Small intestine (tissue), 7 donors: ENCODE measurements around the gene DDIT4. TPM values are rescaled to one million over a fixed set of nuclear protein-coding genes. Genes with fewer than 3 reads are reported as not detected.
"Not testable (repeated sequence)": the region's sequence is repeated elsewhere in the genome, so short reads cannot be mapped to it uniquely, and the experiment has no call there.

Source experiments
- DNase-seq, 2 donors: peaks; one replicate each; pipeline versions ENCODE4 v3.0.0 to v3.0.0-alpha.2; 2013
- FAIRE-seq: peaks from 2 replicates; lab custom pipeline; 2012; peaks lifted over from hg19 to GRCh38; lab: Jason Lieb, UNC
- H3K27ac ChIP-seq, 3 donors: one replicate each; pipeline ENCODE4 v1.5.1; 2013; ENCODE audit warnings: low read length in 2 of 3, mild to moderate bottlenecking in 2 of 3, control low read depth in 1 of 3, inconsistent platforms in 1 of 3, low read depth in 1 of 3, moderate library complexity in 1 of 3
- H3K27me3 ChIP-seq, 3 donors: one replicate each; pipeline ENCODE4 v1.6.1; 2013; ENCODE audit warnings: low read length in 3 of 3, inconsistent platforms in 1 of 3; ENCODE audit not compliant: control insufficient read depth in 3 of 3, insufficient read depth in 3 of 3
- H3K36me3 ChIP-seq, 3 donors: one replicate each; pipeline ENCODE4 v1.6.1; 2013; ENCODE audit warnings: low read length in 3 of 3, inconsistent platforms in 1 of 3, low read depth in 1 of 3, mild to moderate bottlenecking in 1 of 3, moderate library complexity in 1 of 3; ENCODE audit not compliant: control insufficient read depth in 3 of 3, insufficient read depth in 2 of 3
- H3K4me1 ChIP-seq, 3 donors: one replicate each; pipeline ENCODE4 v1.6.1; 2013; ENCODE audit warnings: low read length in 2 of 3, inconsistent platforms in 1 of 3, low read depth in 1 of 3, mild to moderate bottlenecking in 1 of 3, moderate library complexity in 1 of 3; ENCODE audit not compliant: control insufficient read depth in 3 of 3, insufficient read depth in 2 of 3
- H3K4me3 ChIP-seq, 3 donors: one replicate each; pipeline ENCODE4 v1.5.1; 2013; ENCODE audit warnings: low read length in 3 of 3, control low read depth in 1 of 3, inconsistent platforms in 1 of 3, low read depth in 1 of 3, mild to moderate bottlenecking in 1 of 3, moderate library complexity in 1 of 3
- H3K9me3 ChIP-seq, 2 donors: one replicate each; pipeline ENCODE4 v1.6.1; 2013; ENCODE audit warnings: low read depth in 1 of 2, low read length in 1 of 2; ENCODE audit not compliant: control insufficient read depth in 2 of 2, insufficient read depth in 1 of 2
- WGBS, 3 donors: extraction: QIAGEN DNeasy Blood & Tissue Kit; methylation state at CpG; one replicate each; pipeline ENCODE4 v1.1.7; 2013; 5-methylcytosine and 5-hydroxymethylcytosine counted together
- polyA plus RNA-seq, 4 donors: library from polyadenylated mRNA; stranded (reverse) in 3 of 4; unstranded in 1 of 4; fragments of 200-250 nt in 3 of 4; fragments of 120-200 nt in 1 of 4; gene quantifications; one replicate each; pipeline versions ENCODE4 v1.2.1 to v1.2.3, GENCODE V29; 2013
- donor health status: healthy with polysubstance abuse.
- donor health status: control.
- donor health status: control.
- donor health status: Bipolar disorder and iron deficiency.
- donor health status: healthy.

DDIT4 gene
- polyA plus RNA-seq, 4 donors = 34.4 to 330 (median 41.6) TPM

- Histone ChIP-seq H3K36me3 (no peaks in the 10 kb centered on the region), H3K4me1 (peaks cover 2 to 15% (median 4%) of the 10 kb centered on the region in 3 donors), H3K27ac (peak overlapping the region in 2 of 3 donors; percentile 9 to 99), H3K9me3 (no peaks in the 10 kb centered on the region), H3K27me3 (no peaks in the 10 kb centered on the region), H3K4me3 (no peak overlapping the region)
- DNase-seq = no peak
- no peak for FAIRE-seq
- WGBS, 3 donors = 82 to 86% (median 83%) methylated on average over 16 of the region's 16 CpGs
Observed at GRCh38 chr10:72298592-72299519, 25.1 kb downstream of the DDIT4 start.

- Histone ChIP-seq H3K27ac (no peak overlapping the region), H3K27me3 (no peaks in the 10 kb centered on the region), H3K9me3 (no peaks in the 10 kb centered on the region), H3K4me3 (no peak overlapping the region), H3K4me1 (peaks cover 0 to 10% (median 5%) of the 10 kb centered on the region in 3 donors), H3K36me3 (no peaks in the 10 kb centered on the region)
- WGBS, 3 donors = 87 to 98% (median 89%) methylated on average over 8 of the region's 8 CpGs
- no peak for DNase-seq
- FAIRE-seq = no peak
Observed at GRCh38 chr10:72303424-72304128, 29.9 kb downstream of the DDIT4 start.

- no peak for DNase-seq
- H3K4me1 ChIP-seq = peaks cover 4 to 24% (median 5%) of the 10 kb centered on the region in 3 donors
- H3K9me3 ChIP-seq = no peaks in the 10 kb centered on the region
- FAIRE-seq = no peak
- H3K4me3 ChIP-seq = no peak overlapping the region
- H3K27ac ChIP-seq = no peak overlapping the region
- WGBS, 3 donors = 77 to 84% (median 80%) methylated on average over 5 of the region's 5 CpGs
- H3K36me3 ChIP-seq = no peaks in the 10 kb centered on the region
- H3K27me3 ChIP-seq = no peaks in the 10 kb centered on the region
Observed at GRCh38 chr10:72306215-72306760, 32.6 kb downstream of the DDIT4 start.

- H3K27ac ChIP-seq = peak overlapping the region in 2 of 3 donors; percentile 68 to 74
- H3K27me3 ChIP-seq, H3K36me3 ChIP-seq, FAIRE-seq, H3K9me3 ChIP-seq, DNase-seq, H3K4me3 ChIP-seq: not testable (repeated sequence)
- H3K4me1 ChIP-seq = peaks cover 4 to 24% (median 5%) of the 10 kb centered on the region in 3 donors
- WGBS, 3 donors = 88 to 94% (median 94%) methylated on average over 7 of the region's 7 CpGs
Observed at GRCh38 chr10:72307711-72308110, 34.0 kb downstream of the DDIT4 start.

GRCh38 chr10:72308320-72308987 lies 34.7 kb downstream of the DDIT4 start:
- Histone ChIP-seq H3K27ac (peak overlapping the region; percentile 62 to 81 (median 74)), H3K27me3 (no peaks in the 10 kb centered on the region), H3K4me3 (no peak overlapping the region), H3K36me3 (no peaks in the 10 kb centered on the region), H3K4me1 (peaks cover 4 to 24% (median 5%) of the 10 kb centered on the region in 3 donors), H3K9me3 (no peaks in the 10 kb centered on the region)
- FAIRE-seq (no peak), DNase-seq (peak; percentile 94 to 97)
- WGBS, 3 donors = 40 to 57% (median 44%) methylated on average over 7 of the region's 7 CpGs

GRCh38 chr10:72309290-72310240 lies 35.8 kb downstream of the DDIT4 start:
- WGBS, 3 donors = 45 to 58% (median 55%) methylated on average over 21 of the region's 21 CpGs
- Histone ChIP-seq H3K27ac (peak overlapping the region; percentile 62 to 81 (median 74)), H3K36me3 (no peaks in the 10 kb centered on the region), H3K4me3 (no peak overlapping the region), H3K9me3 (no peaks in the 10 kb centered on the region), H3K4me1 (peaks cover 4 to 24% (median 5%) of the 10 kb centered on the region in 3 donors), H3K27me3 (no peaks in the 10 kb centered on the region)
- DNase-seq = peak; percentile 79 to 84
- FAIRE-seq = no peak

GRCh38 chr10:72310241-72310633 lies 36.5 kb downstream of the DDIT4 start:
- no peaks in the 10 kb centered on the region for H3K36me3 ChIP-seq
- H3K27me3 ChIP-seq = no peaks in the 10 kb centered on the region
- DNase-seq (no peak), FAIRE-seq (no peak)
- 74 to 86% (median 75%) methylated on average over 11 of the region's 11 CpGs for WGBS, 3 donors
- peak overlapping the region in 1 of 3 donors; percentile 22 for H3K27ac ChIP-seq
- peaks cover 5 to 27% (median 8%) of the 10 kb centered on the region in 3 donors for H3K4me1 ChIP-seq
- no peak overlapping the region for H3K4me3 ChIP-seq
- no peaks in the 10 kb centered on the region for H3K9me3 ChIP-seq
